PFSK-1 (cell line): Measurements from ENCODE around the gene TRAPPC10.

ENCODE experiments used
- FOXP2 ChIP-seq: optimal IDR thresholded peaks from 2 replicates; pipeline ENCODE3; 2011; ENCODE audit warnings: borderline replicate concordance, control low read depth, inconsistent platforms; ENCODE audit not compliant: insufficient read depth; ENCODE audit errors: extremely low read length, extremely low read depth
- POLR2AphosphoS5 ChIP-seq: IDR thresholded peaks from 2 replicates; pipeline ENCODE4 v1.6.1; 2012; ENCODE audit warnings: low read depth, mild to moderate bottlenecking, control low read depth, low read length, moderate library complexity
- SIN3A ChIP-seq: IDR thresholded peaks from 2 replicates; pipeline ENCODE4 v1.6.1; 2012; ENCODE audit warnings: mild to moderate bottlenecking, low read length, moderate library complexity, borderline replicate concordance; ENCODE audit not compliant: insufficient read depth
- TAF1 ChIP-seq: IDR thresholded peaks from 2 replicates; pipeline ENCODE4 v1.6.1; 2012; ENCODE audit warnings: low read length, control low read depth, borderline replicate concordance; ENCODE audit not compliant: insufficient read depth
- TF ChIP-seq, protein P1 (sequence below), 2 experiments: IDR thresholded peaks; 2 replicates each; pipeline versions ENCODE4 v1.6.1 to v1.8.0; 2011 to 2012; ENCODE audit warnings: low read depth in 2 of 2, low read length in 2 of 2, control low read depth in 1 of 2, inconsistent platforms in 1 of 2, mild to moderate bottlenecking in 1 of 2, moderate library complexity in 1 of 2; ENCODE audit not compliant: insufficient read depth in 1 of 2

TRAPPC10 gene

GRCh38 chr21:44019568-44019958 lies 7.5 kb downstream of the TRAPPC10 start:
- TF ChIP-seq, protein P1, sequence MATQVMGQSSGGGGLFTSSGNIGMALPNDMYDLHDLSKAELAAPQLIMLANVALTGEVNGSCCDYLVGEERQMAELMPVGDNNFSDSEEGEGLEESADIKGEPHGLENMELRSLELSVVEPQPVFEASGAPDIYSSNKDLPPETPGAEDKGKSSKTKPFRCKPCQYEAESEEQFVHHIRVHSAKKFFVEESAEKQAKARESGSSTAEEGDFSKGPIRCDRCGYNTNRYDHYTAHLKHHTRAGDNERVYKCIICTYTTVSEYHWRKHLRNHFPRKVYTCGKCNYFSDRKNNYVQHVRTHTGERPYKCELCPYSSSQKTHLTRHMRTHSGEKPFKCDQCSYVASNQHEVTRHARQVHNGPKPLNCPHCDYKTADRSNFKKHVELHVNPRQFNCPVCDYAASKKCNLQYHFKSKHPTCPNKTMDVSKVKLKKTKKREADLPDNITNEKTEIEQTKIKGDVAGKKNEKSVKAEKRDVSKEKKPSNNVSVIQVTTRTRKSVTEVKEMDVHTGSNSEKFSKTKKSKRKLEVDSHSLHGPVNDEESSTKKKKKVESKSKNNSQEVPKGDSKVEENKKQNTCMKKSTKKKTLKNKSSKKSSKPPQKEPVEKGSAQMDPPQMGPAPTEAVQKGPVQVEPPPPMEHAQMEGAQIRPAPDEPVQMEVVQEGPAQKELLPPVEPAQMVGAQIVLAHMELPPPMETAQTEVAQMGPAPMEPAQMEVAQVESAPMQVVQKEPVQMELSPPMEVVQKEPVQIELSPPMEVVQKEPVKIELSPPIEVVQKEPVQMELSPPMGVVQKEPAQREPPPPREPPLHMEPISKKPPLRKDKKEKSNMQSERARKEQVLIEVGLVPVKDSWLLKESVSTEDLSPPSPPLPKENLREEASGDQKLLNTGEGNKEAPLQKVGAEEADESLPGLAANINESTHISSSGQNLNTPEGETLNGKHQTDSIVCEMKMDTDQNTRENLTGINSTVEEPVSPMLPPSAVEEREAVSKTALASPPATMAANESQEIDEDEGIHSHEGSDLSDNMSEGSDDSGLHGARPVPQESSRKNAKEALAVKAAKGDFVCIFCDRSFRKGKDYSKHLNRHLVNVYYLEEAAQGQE (IDR thresholded peaks at IDR 0.05; ENCODE audit: insufficient read depth in 1 of 2, low read depth in 2 of 2, low read length in 2 of 2), result no peak
- TF ChIP-seq TAF1 (no peak), FOXP2 (no peak), SIN3A (no peak), POLR2AphosphoS5 (no peak)

DNA sequence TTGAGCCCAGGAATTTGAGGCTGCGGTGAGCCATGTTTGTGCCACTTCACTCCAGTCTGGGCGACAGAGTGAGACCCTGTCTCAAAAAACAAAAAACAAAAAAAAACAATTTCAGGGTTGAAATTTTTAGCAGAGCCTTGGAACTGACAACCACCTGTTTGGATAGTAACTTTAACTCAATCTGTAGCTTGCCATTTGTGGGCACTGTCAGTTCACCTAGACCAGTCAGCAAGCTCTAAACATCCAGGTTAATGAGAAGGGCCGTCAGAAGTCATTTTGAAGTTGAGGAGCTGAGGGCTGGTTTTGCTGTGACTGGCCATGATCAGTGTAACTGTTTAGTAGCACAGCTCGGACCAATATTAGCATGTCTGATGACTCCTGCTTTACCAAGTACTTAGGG lies 8.4 kb downstream of the TRAPPC10 start:
- TF ChIP-seq FOXP2 (no peak), POLR2AphosphoS5 (no peak), SIN3A (no peak), TAF1 (no peak)
- TF ChIP-seq, protein P1 (IDR thresholded peaks at IDR 0.05; ENCODE audit: insufficient read depth in 1 of 2, low read depth in 2 of 2, low read length in 2 of 2), result no peak

GRCh38 chr21:44021064-44021463 lies 9.0 kb downstream of the TRAPPC10 start:
- TF ChIP-seq SIN3A (no peak), POLR2AphosphoS5 (no peak), FOXP2 (no peak), TAF1 (no peak)
- TF ChIP-seq, protein P1 (IDR thresholded peaks at IDR 0.05; ENCODE audit: insufficient read depth in 1 of 2, low read depth in 2 of 2, low read length in 2 of 2), result no peak

- TF ChIP-seq POLR2AphosphoS5 (no peak), FOXP2 (no peak)
These were observed 12.1 kb downstream of the TRAPPC10 start for GRCh38 chr21:44024257-44024656.

GRCh38 chr21:44024887-44025353 lies 12.8 kb downstream of the TRAPPC10 start:
- no peak for TF ChIP-seq FOXP2

- TF ChIP-seq FOXP2 (no peak), TAF1 (no peak), POLR2AphosphoS5 (no peak), SIN3A (no peak)
- TF ChIP-seq, protein P1 (IDR thresholded peaks at IDR 0.05; ENCODE audit: insufficient read depth in 1 of 2, low read depth in 2 of 2, low read length in 2 of 2), result no peak
These were observed 15.6 kb downstream of the TRAPPC10 start for GRCh38 chr21:44027607-44028286.
